Panc1 (cell line): ENCODE results near the gene IL1RAPL1. TPM values are rescaled to one million over a fixed set of nuclear protein-coding genes. Genes with fewer than 3 reads are reported as not detected.

Experiments used
- ATAC-seq: fragments of 200-7000 bp; cut with Tn5 transposase; 2 replicates; pipeline ENCODE4 v1.9.1; 2020; ENCODE audit warnings: mild to moderate bottlenecking, moderate library complexity
- BruUV-seq: library from RNA; stranded (reverse); fragments of 400-500 nt; replicated peaks from 2 replicates; lab custom pipeline; 2021; lab: Mats Ljungman, UMichigan
- CTCF ChIA-PET: fragments of 300-600 bp; sonication (Branson Sonifier 250); formaldehyde crosslinking; loops from one replicate; lab custom pipeline; 2022; ENCODE audit warnings: antibody characterized with exemption; lab: Charles Lee
- POLR2A ChIA-PET: fragments of 300-600 bp; sonication (Branson Sonifier 250); formaldehyde crosslinking; loops from one replicate; lab custom pipeline; 2022; ENCODE audit warnings: antibody characterized with exemption; lab: Charles Lee
- DNase-seq: peaks from one replicate; pipeline ENCODE4 v3.0.0-alpha.2; 2010; ENCODE audit warnings: low read depth, low spot score
- H3K27ac ChIP-seq: 2 replicates; pipeline ENCODE4 v1.5.1; 2011; ENCODE audit warnings: mild to moderate bottlenecking, low read length, inconsistent platforms
- H3K27me3 ChIP-seq: fragments of 200-500 bp; sonication (Bioruptor generic); 2 replicates; pipeline ENCODE4 v1.6.0; 2014; ENCODE audit warnings: low read length, inconsistent platforms; ENCODE audit not compliant: control insufficient read depth, insufficient read depth
- H3K36me3 ChIP-seq: fragments of 200-500 bp; sonication (Bioruptor generic); 2 replicates; pipeline ENCODE4 v1.5.1; 2014; ENCODE audit warnings: inconsistent platforms, mild to moderate bottlenecking, low read length, moderate library complexity; ENCODE audit not compliant: control insufficient read depth, insufficient read depth
- H3K4me1 ChIP-seq: 2 replicates; pipeline ENCODE4 v1.5.1; 2011; ENCODE audit warnings: inconsistent platforms, mild to moderate bottlenecking, low read length, moderate library complexity; ENCODE audit not compliant: control insufficient read depth, insufficient read depth
- H3K4me3 ChIP-seq, 2 experiments: 2 replicates each; pipeline ENCODE4 v1.5.1; 2011 to 2012; ENCODE audit warnings: low read depth in 2 of 2, low read length in 2 of 2, mild to moderate bottlenecking in 2 of 2, inconsistent platforms in 1 of 2, moderate library complexity in 1 of 2
- H3K9me3 ChIP-seq: fragments of 200-500 bp; sonication (Bioruptor generic); 2 replicates; pipeline ENCODE4 v1.5.1; 2014; ENCODE audit warnings: low read depth, mild to moderate bottlenecking, inconsistent platforms, low read length, moderate library complexity; ENCODE audit not compliant: control insufficient read depth, insufficient read depth
- POLR2AphosphoS5 ChIP-seq: IDR thresholded peaks from 2 replicates; pipeline ENCODE4 v1.6.1; 2012; ENCODE audit warnings: mild to moderate bottlenecking, low read depth, low read length, moderate library complexity
- SIN3A ChIP-seq: IDR thresholded peaks from 2 replicates; pipeline ENCODE4 v1.6.1; 2012; ENCODE audit warnings: low read depth, mild to moderate bottlenecking, low read length, moderate library complexity, borderline replicate concordance; ENCODE audit not compliant: insufficient read depth
- TCF7L2 ChIP-seq: IDR thresholded peaks from 2 replicates; pipeline ENCODE4 v1.6.1; 2011; ENCODE audit warnings: mild to moderate bottlenecking, low read depth, low read length, inconsistent platforms
- in situ Hi-C: cut with HindIII; loops from 2 replicates; pipeline ENCODE4 v1.10.0; 2016; ENCODE audit warnings: low sequenced_read_pairs, low pct_unique_long_range_greater_than_20kb
- intact Hi-C: fragments of 100-400 bp; cut with micrococcal nuclease; formaldehyde crosslinking; loops from one replicate; pipeline ENCODE4 v1.10.0; 2022; ENCODE audit not compliant: unreplicated experiment
- total RNA-seq: library from RNA; stranded (reverse); gene quantifications from one replicate; pipeline ENCODE4 v1.2.1, GENCODE V29; 2021; ENCODE audit not compliant: unreplicated experiment
- TF ChIP-seq, protein P1 (sequence below): fragments of 450-650 bp; IDR thresholded peaks from 2 replicates; pipeline ENCODE4 v1.5.1; 2017; ENCODE audit warnings: mild to moderate bottlenecking
- TF ChIP-seq, protein P2 (sequence below), 2 experiments: IDR thresholded peaks; 2 replicates each; pipeline ENCODE4 v1.6.1; 2011 to 2012; ENCODE audit warnings: low read depth in 2 of 2, control low read depth in 1 of 2, low read length in 1 of 2, mild to moderate bottlenecking in 1 of 2, moderate library complexity in 1 of 2; ENCODE audit not compliant: insufficient read depth in 1 of 2

Gene IL1RAPL1
- total RNA-seq, 1 experiment from 2014 or later: 0.59 TPM

DNA sequence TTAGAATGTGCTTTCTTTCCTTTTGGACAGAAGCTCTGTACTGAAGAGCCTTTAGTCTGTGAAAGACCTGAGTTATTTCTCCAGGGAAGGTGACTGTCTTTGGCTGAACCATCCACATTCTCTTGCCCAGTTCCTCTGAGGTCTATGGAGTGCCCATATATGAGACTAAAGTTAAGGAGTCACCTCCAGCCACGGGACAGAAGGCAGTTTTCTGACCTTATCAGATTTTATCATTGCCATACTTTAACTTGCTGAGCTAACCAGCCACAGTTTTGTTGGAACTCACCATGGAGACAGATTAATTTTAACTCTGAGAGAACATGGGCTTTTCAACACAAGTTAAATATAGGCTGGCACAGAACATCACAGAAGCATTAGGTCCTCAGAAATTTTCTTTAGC lies 26.3 kb downstream of the IL1RAPL1 start:
- CTCF ChIA-PET: no interaction called here
- BruUV-seq: no TSS peak
- no peak overlapping the region for H3K27ac ChIP-seq
- no peaks in the 10 kb centered on the region for H3K4me1 ChIP-seq
- no peak overlapping the region for H3K4me3 ChIP-seq
- ATAC-seq: no peak
- TF ChIP-seq, protein P1, sequence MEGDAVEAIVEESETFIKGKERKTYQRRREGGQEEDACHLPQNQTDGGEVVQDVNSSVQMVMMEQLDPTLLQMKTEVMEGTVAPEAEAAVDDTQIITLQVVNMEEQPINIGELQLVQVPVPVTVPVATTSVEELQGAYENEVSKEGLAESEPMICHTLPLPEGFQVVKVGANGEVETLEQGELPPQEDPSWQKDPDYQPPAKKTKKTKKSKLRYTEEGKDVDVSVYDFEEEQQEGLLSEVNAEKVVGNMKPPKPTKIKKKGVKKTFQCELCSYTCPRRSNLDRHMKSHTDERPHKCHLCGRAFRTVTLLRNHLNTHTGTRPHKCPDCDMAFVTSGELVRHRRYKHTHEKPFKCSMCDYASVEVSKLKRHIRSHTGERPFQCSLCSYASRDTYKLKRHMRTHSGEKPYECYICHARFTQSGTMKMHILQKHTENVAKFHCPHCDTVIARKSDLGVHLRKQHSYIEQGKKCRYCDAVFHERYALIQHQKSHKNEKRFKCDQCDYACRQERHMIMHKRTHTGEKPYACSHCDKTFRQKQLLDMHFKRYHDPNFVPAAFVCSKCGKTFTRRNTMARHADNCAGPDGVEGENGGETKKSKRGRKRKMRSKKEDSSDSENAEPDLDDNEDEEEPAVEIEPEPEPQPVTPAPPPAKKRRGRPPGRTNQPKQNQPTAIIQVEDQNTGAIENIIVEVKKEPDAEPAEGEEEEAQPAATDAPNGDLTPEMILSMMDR: no peak
- TF ChIP-seq, protein P2, sequence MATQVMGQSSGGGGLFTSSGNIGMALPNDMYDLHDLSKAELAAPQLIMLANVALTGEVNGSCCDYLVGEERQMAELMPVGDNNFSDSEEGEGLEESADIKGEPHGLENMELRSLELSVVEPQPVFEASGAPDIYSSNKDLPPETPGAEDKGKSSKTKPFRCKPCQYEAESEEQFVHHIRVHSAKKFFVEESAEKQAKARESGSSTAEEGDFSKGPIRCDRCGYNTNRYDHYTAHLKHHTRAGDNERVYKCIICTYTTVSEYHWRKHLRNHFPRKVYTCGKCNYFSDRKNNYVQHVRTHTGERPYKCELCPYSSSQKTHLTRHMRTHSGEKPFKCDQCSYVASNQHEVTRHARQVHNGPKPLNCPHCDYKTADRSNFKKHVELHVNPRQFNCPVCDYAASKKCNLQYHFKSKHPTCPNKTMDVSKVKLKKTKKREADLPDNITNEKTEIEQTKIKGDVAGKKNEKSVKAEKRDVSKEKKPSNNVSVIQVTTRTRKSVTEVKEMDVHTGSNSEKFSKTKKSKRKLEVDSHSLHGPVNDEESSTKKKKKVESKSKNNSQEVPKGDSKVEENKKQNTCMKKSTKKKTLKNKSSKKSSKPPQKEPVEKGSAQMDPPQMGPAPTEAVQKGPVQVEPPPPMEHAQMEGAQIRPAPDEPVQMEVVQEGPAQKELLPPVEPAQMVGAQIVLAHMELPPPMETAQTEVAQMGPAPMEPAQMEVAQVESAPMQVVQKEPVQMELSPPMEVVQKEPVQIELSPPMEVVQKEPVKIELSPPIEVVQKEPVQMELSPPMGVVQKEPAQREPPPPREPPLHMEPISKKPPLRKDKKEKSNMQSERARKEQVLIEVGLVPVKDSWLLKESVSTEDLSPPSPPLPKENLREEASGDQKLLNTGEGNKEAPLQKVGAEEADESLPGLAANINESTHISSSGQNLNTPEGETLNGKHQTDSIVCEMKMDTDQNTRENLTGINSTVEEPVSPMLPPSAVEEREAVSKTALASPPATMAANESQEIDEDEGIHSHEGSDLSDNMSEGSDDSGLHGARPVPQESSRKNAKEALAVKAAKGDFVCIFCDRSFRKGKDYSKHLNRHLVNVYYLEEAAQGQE (IDR thresholded peaks at IDR 0.05; ENCODE audit: insufficient read depth in 1 of 2, low read depth in 2 of 2, low read length in 1 of 2): no peak
- no peak for TF ChIP-seq TCF7L2
- no peak for TF ChIP-seq SIN3A
- TF ChIP-seq POLR2AphosphoS5: no peak
- no peaks in the 10 kb centered on the region for H3K36me3 ChIP-seq
- in situ Hi-C loops: no loop called here
- POLR2A ChIA-PET: no interaction called here
- H3K27me3 ChIP-seq: no peaks in the 10 kb centered on the region
- no peak for DNase-seq
- no peaks in the 10 kb centered on the region for H3K9me3 ChIP-seq
- intact Hi-C loops: no loop called here

DNA sequence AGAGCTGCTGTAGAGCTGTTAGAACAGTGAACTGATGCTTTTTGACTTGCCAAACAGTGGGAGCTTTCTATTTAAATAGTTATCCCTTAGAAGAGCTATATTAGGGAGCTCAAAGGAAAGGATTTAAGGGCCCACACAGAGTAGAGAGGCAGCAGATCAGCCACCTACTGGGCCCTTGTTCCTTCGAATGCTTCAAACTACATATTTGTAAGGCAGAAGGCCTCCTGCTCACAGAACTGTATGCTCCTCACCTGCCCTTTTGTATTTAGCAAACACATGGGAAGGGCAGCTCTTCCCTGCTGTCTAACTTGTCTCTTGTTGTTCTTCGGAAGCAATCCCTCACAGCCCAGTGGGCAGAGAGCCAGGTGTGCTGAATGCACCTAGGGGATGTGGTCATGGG lies 38.0 kb downstream of the IL1RAPL1 start:
- Histone ChIP-seq H3K4me3 (no peak overlapping the region), H3K27me3 (no peaks in the 10 kb centered on the region), H3K36me3 (no peaks in the 10 kb centered on the region), H3K27ac (no peak overlapping the region), H3K9me3 (no peaks in the 10 kb centered on the region), H3K4me1 (no peaks in the 10 kb centered on the region)
- POLR2A ChIA-PET: no interaction called here
- CTCF ChIA-PET: interaction anchor here (0.5 kb wide), 1 partner anchor 475 kb away, joined by 3 read pairs; no protein-coding TSS in a partner anchor
- DNase-seq (no peak), ATAC-seq (no peak)
- no peak for TF ChIP-seq SIN3A
- TF ChIP-seq POLR2AphosphoS5: no peak
- TF ChIP-seq, protein P2 (IDR thresholded peaks at IDR 0.05; ENCODE audit: insufficient read depth in 1 of 2, low read depth in 2 of 2, low read length in 1 of 2): no peak
- TF ChIP-seq, protein P1: no peak
- TF ChIP-seq TCF7L2: no peak
- intact Hi-C loops: no loop called here
- in situ Hi-C loops: no loop called here
- no TSS peak for BruUV-seq
